ENCODE measurements around the gene KCNG3. TPM values are rescaled to one million over a fixed set of nuclear protein-coding genes. Genes with fewer than 3 reads are reported as not detected.
A peak's percentile ranks its signal among the peaks of the same experiment; 100 is the strongest.

KCNG3 gene
- total and polyA plus RNA-seq, 3 donors from 2014 or later: 1.2 to 12.4 (median 11.3) TPM

- Histone ChIP-seq H3K27me3 (no peaks in the 10 kb centered on the region), H3K4me1 (no peaks in the 10 kb centered on the region), H3K36me3 (ENCODE audit: low read depth, missing control alignments) (no peaks in the 10 kb centered on the region), H3K9me3 (no peaks in the 10 kb centered on the region), H3K27ac (no peak overlapping the region), H3K4me3 (no peak overlapping the region)
- TF ChIP-seq POLR2A (IDR thresholded peaks at IDR 0.05) (no peak), CTCF (IDR thresholded peaks at IDR 0.05) (no peak)
- 64 to 75% methylated on average over 1 of the region's 1 CpG for WGBS, 2 donors
- intact Hi-C loops (cut with DNase I; ENCODE audit: low total_unique reads): no loop called here
- DNase-seq: no peak
These were observed 35.4 kb downstream of the KCNG3 start for GRCh38 chr2:42458396-42458795.

DNA sequence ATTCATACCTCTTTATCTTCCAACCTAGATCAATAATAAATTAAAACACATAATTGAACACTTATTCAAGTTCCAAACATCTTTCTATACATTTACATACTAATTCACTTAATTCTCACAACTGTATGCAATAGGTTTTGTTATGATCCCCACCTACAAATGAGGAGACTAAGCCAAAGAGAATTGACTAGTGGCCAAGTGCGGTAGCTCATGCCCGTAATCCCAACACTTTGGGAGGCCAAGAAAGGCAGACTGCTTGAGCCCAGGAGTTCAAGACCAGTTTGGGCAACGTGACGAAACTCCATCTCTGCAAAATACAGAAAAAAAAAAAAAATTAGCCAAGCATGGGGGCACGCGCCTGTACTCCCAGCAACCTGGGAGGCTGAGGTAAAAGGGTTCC, 36.8 kb downstream of the KCNG3 start:
- Histone ChIP-seq H3K4me3 (no peak overlapping the region), H3K27ac (no peak overlapping the region), H3K9me3 (no peaks in the 10 kb centered on the region), H3K4me1 (no peaks in the 10 kb centered on the region), H3K27me3 (no peaks in the 10 kb centered on the region), H3K36me3 (ENCODE audit: low read depth, missing control alignments) (no peaks in the 10 kb centered on the region)
- WGBS, 2 donors: 89 to 92% methylated on average over 6 of the region's 6 CpGs
- no peak for DNase-seq
- intact Hi-C loops (cut with DNase I; ENCODE audit: low total_unique reads): no loop called here
- no peak for TF ChIP-seq POLR2A (IDR thresholded peaks at IDR 0.05)
- peak in 2 of 3 experiments; percentile 1 to 17 for TF ChIP-seq CTCF (IDR thresholded peaks at IDR 0.05)

GRCh38 chr2:42456126-42456839, 37.5 kb downstream of the KCNG3 start:
- Histone ChIP-seq H3K27me3 (no peaks in the 10 kb centered on the region), H3K9me3 (no peaks in the 10 kb centered on the region), H3K4me1 (no peaks in the 10 kb centered on the region), H3K36me3 (ENCODE audit: low read depth, missing control alignments) (no peaks in the 10 kb centered on the region), H3K27ac (no peak overlapping the region), H3K4me3 (no peak overlapping the region)
- intact Hi-C loops (cut with DNase I; ENCODE audit: low total_unique reads): no loop called here
- no peak for TF ChIP-seq CTCF (IDR thresholded peaks at IDR 0.05)
- no peak for TF ChIP-seq POLR2A (IDR thresholded peaks at IDR 0.05)
- 81 to 90% methylated on average over 3 of the region's 3 CpGs for WGBS, 2 donors
- no peak for DNase-seq

GRCh38 chr2:42452545-42452944, 41.2 kb downstream of the KCNG3 start:
- Histone ChIP-seq H3K27me3 (no peaks in the 10 kb centered on the region), H3K36me3 (ENCODE audit: low read depth, missing control alignments) (no peaks in the 10 kb centered on the region), H3K9me3 (no peaks in the 10 kb centered on the region), H3K4me1 (peaks cover 4% of the 10 kb centered on the region), H3K4me3 (no peak overlapping the region), H3K27ac (no peak overlapping the region)
- intact Hi-C loops (cut with DNase I; ENCODE audit: low total_unique reads): no loop called here
- DNase-seq: no peak
- TF ChIP-seq CTCF (IDR thresholded peaks at IDR 0.05) (no peak), POLR2A (IDR thresholded peaks at IDR 0.05) (no peak)
- 92 to 100% methylated on average over 1 to 2 of the region's 2 CpGs for WGBS, 2 donors

- H3K9me3 ChIP-seq: no peaks in the 10 kb centered on the region
- intact Hi-C loops (cut with DNase I; ENCODE audit: low total_unique reads): no loop called here
- no peaks in the 10 kb centered on the region for H3K27me3 ChIP-seq
- H3K4me3 ChIP-seq: no peak overlapping the region
- 51 to 60% methylated on average over 2 of the region's 2 CpGs for WGBS, 2 donors
- DNase-seq: no peak
- TF ChIP-seq POLR2A (IDR thresholded peaks at IDR 0.05) (no peak), CTCF (IDR thresholded peaks at IDR 0.05) (no peak)
- H3K4me1 ChIP-seq: peaks cover 6% of the 10 kb centered on the region
- no peaks in the 10 kb centered on the region for H3K36me3 ChIP-seq (ENCODE audit: low read depth, missing control alignments)
- H3K27ac ChIP-seq: no peak overlapping the region
These were observed 43.6 kb downstream of the KCNG3 start for GRCh38 chr2:42450136-42450535.

Measured in testis (tissue), 3 donors.